ENCODE measurements around the gene DAZ3.
"Not testable (repeated sequence)": the region's sequence is repeated elsewhere in the genome, so short reads cannot be mapped to it uniquely, and the experiment has no call there.

The DAZ3 gene, protein sequence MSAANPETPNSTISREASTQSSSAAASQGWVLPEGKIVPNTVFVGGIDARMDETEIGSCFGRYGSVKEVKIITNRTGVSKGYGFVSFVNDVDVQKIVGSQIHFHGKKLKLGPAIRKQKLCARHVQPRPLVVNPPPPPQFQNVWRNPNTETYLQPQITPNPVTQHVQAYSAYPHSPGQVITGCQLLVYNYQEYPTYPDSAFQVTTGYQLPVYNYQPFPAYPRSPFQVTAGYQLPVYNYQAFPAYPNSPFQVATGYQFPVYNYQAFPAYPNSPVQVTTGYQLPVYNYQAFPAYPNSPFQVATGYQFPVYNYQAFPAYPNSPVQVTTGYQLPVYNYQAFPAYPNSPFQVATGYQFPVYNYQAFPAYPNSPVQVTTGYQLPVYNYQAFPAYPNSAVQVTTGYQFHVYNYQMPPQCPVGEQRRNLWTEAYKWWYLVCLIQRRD

DNA sequence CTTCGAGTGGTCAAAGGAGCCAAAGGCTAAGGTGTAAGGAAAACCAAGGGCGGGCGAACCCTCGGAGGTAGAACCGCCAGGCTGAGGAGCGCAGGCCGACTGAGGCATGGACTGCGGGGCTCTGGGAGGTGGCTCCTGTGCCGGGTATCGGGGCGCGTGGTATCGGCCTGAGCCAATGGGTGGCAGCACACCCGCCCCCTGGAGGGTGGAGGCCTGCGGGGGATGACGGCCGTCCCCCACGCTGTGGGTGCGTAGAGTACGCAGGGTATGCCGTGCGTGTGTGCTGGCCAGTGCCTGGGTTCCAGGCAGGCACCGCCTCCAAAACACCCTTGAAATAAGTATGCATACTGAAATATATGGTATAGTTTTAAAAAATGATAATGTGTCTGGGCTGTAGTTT, at the start of gene DAZ3:
TSS of gene DAZ3 (minus strand) at position 101 of the 400 bp plus-strand sequence. CDS start 208 bp downstream, outside the sequence.
- DNase-seq: not testable (repeated sequence)

DNA sequence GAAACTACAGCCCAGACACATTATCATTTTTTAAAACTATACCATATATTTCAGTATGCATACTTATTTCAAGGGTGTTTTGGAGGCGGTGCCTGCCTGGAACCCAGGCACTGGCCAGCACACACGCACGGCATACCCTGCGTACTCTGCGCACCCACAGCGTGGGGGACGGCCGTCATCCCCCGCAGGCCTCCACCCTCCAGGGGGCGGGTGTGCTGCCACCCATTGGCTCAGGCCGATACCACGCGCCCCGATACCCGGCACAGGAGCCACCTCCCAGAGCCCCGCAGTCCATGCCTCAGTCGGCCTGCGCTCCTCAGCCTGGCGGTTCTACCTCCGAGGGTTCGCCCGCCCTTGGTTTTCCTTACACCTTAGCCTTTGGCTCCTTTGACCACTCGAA, 20.4 kb upstream of the DAZ3 start, which contains the start of gene DAZ4:
TSS of gene DAZ4 (plus strand) at position 301 of the 400 bp plus-strand sequence. CDS start 208 bp downstream, outside the sequence.
- DNase-seq: not testable (repeated sequence)

DNA sequence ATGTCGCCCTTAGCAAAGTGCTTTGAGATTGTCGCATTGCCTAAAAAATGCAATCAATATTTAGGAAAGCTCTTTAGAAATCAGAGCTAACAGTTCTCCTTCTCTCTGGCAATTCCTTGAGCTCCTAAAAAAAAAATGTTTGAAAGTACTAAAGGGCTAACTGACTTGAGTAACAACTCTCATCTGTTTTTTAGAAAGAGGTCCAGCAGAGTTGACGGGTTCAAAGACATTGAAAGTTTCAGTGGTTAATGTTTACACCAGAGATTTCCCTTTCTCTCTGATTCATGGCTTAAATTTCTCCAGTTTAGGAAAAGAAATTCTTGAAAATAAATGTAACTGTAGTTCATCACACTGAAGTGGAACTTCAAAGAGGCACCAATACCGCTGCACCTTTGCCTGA, 11.9 kb upstream of the DAZ3 start:
- DNase-seq: not testable (repeated sequence)

DNA sequence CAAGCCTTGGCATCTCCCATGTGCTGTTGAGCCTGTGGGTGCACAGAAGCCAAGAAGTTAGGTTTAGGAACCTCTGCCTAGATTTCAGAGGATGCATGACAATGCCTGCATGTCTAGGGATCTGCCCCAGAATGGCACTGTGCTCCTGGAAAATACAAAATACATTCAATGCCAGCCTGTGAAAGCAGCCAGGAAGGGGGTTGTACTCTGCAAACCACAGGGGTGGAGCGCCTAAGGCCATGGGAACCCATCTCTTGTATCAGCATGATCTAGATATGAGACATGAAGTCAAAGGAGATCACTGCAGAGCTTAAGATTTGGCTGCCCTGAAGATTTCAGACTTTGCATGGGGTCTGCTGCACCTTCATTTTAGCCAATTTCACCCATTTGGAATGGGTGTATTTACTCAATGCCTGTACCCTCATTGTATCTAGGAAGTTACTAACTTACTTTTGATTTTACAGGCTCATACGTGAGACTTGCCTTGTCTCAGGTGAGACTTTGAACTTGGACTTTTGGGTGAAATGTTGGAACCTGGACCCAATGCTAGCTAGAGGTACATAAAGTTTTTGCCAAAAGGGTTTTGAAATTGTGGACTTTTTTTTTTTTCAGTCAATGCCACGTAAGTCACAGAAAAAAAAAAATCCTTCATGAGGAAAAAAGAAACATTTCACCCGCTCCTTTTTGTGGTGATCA, 11.1 kb upstream of the DAZ3 start:
- DNase-seq: not testable (repeated sequence)

DNA sequence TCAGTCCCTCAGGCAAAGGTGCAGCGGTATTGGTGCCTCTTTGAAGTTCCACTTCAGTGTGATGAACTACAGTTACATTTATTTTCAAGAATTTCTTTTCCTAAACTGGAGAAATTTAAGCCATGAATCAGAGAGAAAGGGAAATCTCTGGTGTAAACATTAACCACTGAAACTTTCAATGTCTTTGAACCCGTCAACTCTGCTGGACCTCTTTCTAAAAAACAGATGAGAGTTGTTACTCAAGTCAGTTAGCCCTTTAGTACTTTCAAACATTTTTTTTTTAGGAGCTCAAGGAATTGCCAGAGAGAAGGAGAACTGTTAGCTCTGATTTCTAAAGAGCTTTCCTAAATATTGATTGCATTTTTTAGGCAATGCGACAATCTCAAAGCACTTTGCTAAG, 8.6 kb upstream of the DAZ3 start:
- not testable (repeated sequence) for DNase-seq

All from NCI-H748 treated with DMSO at 0.1 percent for 48 hours (cell line).